H9 (cell line): Measurements from ENCODE around the gene PPP2CA. TPM values are rescaled to one million over a fixed set of nuclear protein-coding genes. Genes with fewer than 3 reads are reported as not detected.

ENCODE experiments used
- DNase-seq: peaks from one replicate; pipeline ENCODE4 v3.0.0-alpha.2; 2017
- H2AFZ ChIP-seq: one replicate; pipeline ENCODE4 v1.6.1; 2013; ENCODE audit warnings: mild to moderate bottlenecking, low read length, control low read depth, moderate library complexity
- H2AK5ac ChIP-seq: 2 replicates; pipeline ENCODE4 v1.6.1; 2013; ENCODE audit warnings: low read length, control low read depth, mixed read lengths; ENCODE audit not compliant: insufficient read length
- H2BK120ac ChIP-seq: one replicate; pipeline ENCODE4 v1.6.1; 2013; ENCODE audit warnings: low read depth, mild to moderate bottlenecking, low read length, control low read depth, inconsistent platforms; ENCODE audit not compliant: poor library complexity, severe bottlenecking
- H2BK12ac ChIP-seq: 2 replicates; pipeline ENCODE4 v1.6.1; 2013; ENCODE audit warnings: low read length, control low read depth, mixed read lengths, low read depth; ENCODE audit not compliant: insufficient read length
- H2BK15ac ChIP-seq: 2 replicates; pipeline ENCODE4 v1.6.1; 2013; ENCODE audit warnings: low read depth, low read length, control low read depth
- H2BK20ac ChIP-seq: one replicate; pipeline ENCODE4 v1.6.1; 2013; ENCODE audit warnings: low read depth, mild to moderate bottlenecking, low read length, control low read depth, inconsistent platforms; ENCODE audit not compliant: poor library complexity, severe bottlenecking
- H2BK5ac ChIP-seq: 2 replicates; pipeline ENCODE4 v1.6.1; 2013; ENCODE audit warnings: low read length, control low read depth, mixed read lengths; ENCODE audit not compliant: insufficient read length
- H3K14ac ChIP-seq: 2 replicates; pipeline ENCODE4 v1.6.1; 2013; ENCODE audit warnings: low read length, control low read depth; ENCODE audit not compliant: insufficient read depth
- H3K18ac ChIP-seq: 2 replicates; pipeline ENCODE4 v1.6.1; 2013; ENCODE audit warnings: low read depth, mild to moderate bottlenecking, mixed read lengths, low read length, control low read depth; ENCODE audit not compliant: insufficient read length
- H3K23ac ChIP-seq: 2 replicates; pipeline ENCODE4 v1.6.1; 2013; ENCODE audit warnings: low read length, control low read depth, mixed read lengths, low read depth; ENCODE audit not compliant: insufficient read length
- H3K23me2 ChIP-seq: 2 replicates; pipeline ENCODE4 v1.6.1; 2013; ENCODE audit warnings: low read depth, mild to moderate bottlenecking, mixed read lengths, low read length, control low read depth; ENCODE audit not compliant: insufficient read length, poor library complexity, severe bottlenecking
- H3K27ac ChIP-seq: 2 replicates; pipeline ENCODE4 v1.5.1; 2013; ENCODE audit warnings: low read length, control low read depth, mixed read lengths, low read depth; ENCODE audit not compliant: insufficient read length
- H3K27me3 ChIP-seq: 2 replicates; pipeline ENCODE4 v1.6.1; 2013; ENCODE audit warnings: low read length, control low read depth, inconsistent platforms; ENCODE audit not compliant: insufficient read depth
- H3K4ac ChIP-seq: 2 replicates; pipeline ENCODE4 v1.6.1; 2013; ENCODE audit warnings: low read depth, mild to moderate bottlenecking, control low read depth, inconsistent platforms, low read length, moderate library complexity
- H3K4me1 ChIP-seq: 2 replicates; pipeline ENCODE4 v1.6.1; 2013; ENCODE audit warnings: low read length, control low read depth, inconsistent platforms; ENCODE audit not compliant: insufficient read depth
- H3K4me2 ChIP-seq: 2 replicates; pipeline ENCODE4 v1.6.1; 2013; ENCODE audit warnings: low read length, control low read depth, mixed read lengths; ENCODE audit not compliant: insufficient read length, insufficient read depth
- H3K56ac ChIP-seq: 2 replicates; pipeline ENCODE4 v1.6.1; 2013; ENCODE audit warnings: low read depth, mild to moderate bottlenecking, mixed read lengths, low read length, control low read depth; ENCODE audit not compliant: insufficient read length
- H3K79me1 ChIP-seq: 2 replicates; pipeline ENCODE4 v1.6.1; 2013; ENCODE audit warnings: low read depth, mild to moderate bottlenecking, moderate library complexity, low read length, control low read depth, inconsistent platforms; ENCODE audit not compliant: insufficient read depth, poor library complexity, severe bottlenecking
- H3K79me2 ChIP-seq: 2 replicates; pipeline ENCODE4 v1.6.1; 2013; ENCODE audit warnings: low read length, control low read depth, inconsistent platforms; ENCODE audit not compliant: insufficient read depth
- H3K9ac ChIP-seq: 2 replicates; pipeline ENCODE4 v1.6.1; 2013; ENCODE audit warnings: low read length, control low read depth, mixed read lengths; ENCODE audit not compliant: insufficient read length; ENCODE audit errors: extremely low read depth
- H3K9me3 ChIP-seq: one replicate; pipeline ENCODE4 v1.6.1; 2013; ENCODE audit warnings: low read depth, low read length, inconsistent platforms; ENCODE audit not compliant: control insufficient read depth
- H3T11ph ChIP-seq: one replicate; pipeline ENCODE4 v1.6.1; 2013; ENCODE audit warnings: mild to moderate bottlenecking, low read length, control low read depth, inconsistent platforms
- H4K20me1 ChIP-seq: one replicate; pipeline ENCODE4 v1.6.1; 2013; ENCODE audit not compliant: control insufficient read depth, insufficient read length, insufficient read depth
- H4K5ac ChIP-seq: 2 replicates; pipeline ENCODE4 v1.6.1; 2013; ENCODE audit warnings: low read depth, mild to moderate bottlenecking, mixed read lengths, low read length, control low read depth; ENCODE audit not compliant: insufficient read length
- H4K8ac ChIP-seq: replicated peaks from 2 replicates; pipeline ENCODE4 v1.6.1; 2013; ENCODE audit warnings: low read length, control low read depth, mixed read lengths, low read depth; ENCODE audit not compliant: insufficient read length
- H4K91ac ChIP-seq: 2 replicates; pipeline ENCODE4 v1.6.1; 2013; ENCODE audit warnings: low read depth, mild to moderate bottlenecking, moderate library complexity, mixed read lengths, low read length, control low read depth; ENCODE audit not compliant: insufficient read length
- H3K27ac Mint-ChIP-seq, 3 experiments: 2 replicates in 2 of 3; 3 replicates in 1 of 3; pipeline ENCODE4 v1.8.0; 2020 to 2021; ENCODE audit warnings: mixed read lengths in 3 of 3, mild to moderate bottlenecking in 1 of 3, moderate library complexity in 1 of 3
- H3K27me3 Mint-ChIP-seq: 2 replicates; pipeline ENCODE4 v1.8.0; 2021; ENCODE audit warnings: low read depth, mild to moderate bottlenecking, moderate library complexity, mixed read lengths
- H3K36me3 Mint-ChIP-seq, 3 experiments: 2 replicates in 2 of 3; 3 replicates in 1 of 3; pipeline ENCODE4 v1.8.0; 2020 to 2021; ENCODE audit warnings: low read depth in 3 of 3, mixed read lengths in 3 of 3; ENCODE audit not compliant: insufficient read depth in 1 of 3
- H3K4me1 Mint-ChIP-seq, 2 experiments: 2 replicates each; pipeline ENCODE4 v1.8.0; 2020; ENCODE audit warnings: mixed read lengths in 2 of 2
- H3K4me3 Mint-ChIP-seq, 2 experiments: 2 replicates in 1 of 2; 3 replicates in 1 of 2; pipeline ENCODE4 v1.8.0; 2020 to 2021; ENCODE audit warnings: mild to moderate bottlenecking in 2 of 2, mixed read lengths in 2 of 2, moderate library complexity in 1 of 2
- H3K9me3 Mint-ChIP-seq, 2 experiments: 2 replicates in 1 of 2; 3 replicates in 1 of 2; pipeline ENCODE4 v1.8.0; 2020; ENCODE audit warnings: mild to moderate bottlenecking in 2 of 2, mixed read lengths in 2 of 2, moderate library complexity in 1 of 2
- CTCF ChIP-seq: fragments of 200-600 bp; sonication (generic); conservative IDR thresholded peaks from 3 replicates; pipeline ENCODE4 v1.8.0; 2021; ENCODE audit warnings: antibody characterized with exemption, mild to moderate bottlenecking
- WGBS: extraction: QIAGEN DNeasy Blood & Tissue Kit; methylation state at CpG from one replicate; pipeline ENCODE4 v1.1.7; 2013; ENCODE audit warnings: missing lambda C conversion rate, low lambda C conversion rate, mixed read lengths; ENCODE audit not compliant: insufficient read length; ENCODE audit errors: extremely low coverage; 5-methylcytosine and 5-hydroxymethylcytosine counted together
- total RNA-seq: library from RNA; stranded (reverse); gene quantifications from 2 replicates; pipeline ENCODE4 v1.2.1, GENCODE V29; 2021

PPP2CA gene
- total RNA-seq, 1 experiment from 2014 or later, result 244 TPM

GRCh38 chr5:134227259-134227658, 1.4 kb upstream of the PPP2CA start:
- H3K27ac Mint-ChIP-seq, result peak overlapping the region in 1 of 3 experiments; percentile 47; a peak in 2 of 7 replicates
- Histone ChIP-seq H3K27me3 (no peaks in the 10 kb centered on the region), H2BK12ac (no peak overlapping the region), H3K4ac (no peak overlapping the region), H3T11ph (no peak overlapping the region), H3K23me2 (peaks cover 8% of the 10 kb centered on the region), H3K14ac (no peak overlapping the region), H3K9me3 (no peaks in the 10 kb centered on the region), H4K91ac (no peak overlapping the region), H2AK5ac (no peak overlapping the region), H4K5ac (no peak overlapping the region), H2BK5ac (no peak overlapping the region), H2BK120ac (no peak overlapping the region), H3K9ac (no peak overlapping the region), H3K27ac (no peak overlapping the region), H3K4me1 (peaks cover 2% of the 10 kb centered on the region; the same call in 1 of the 2 replicates), H2AFZ (no peak overlapping the region), H3K18ac (no peak overlapping the region), H3K56ac (no peak overlapping the region), H4K20me1 (no peaks in the 10 kb centered on the region), H4K8ac (no peak overlapping the region), H2BK15ac (no peak overlapping the region), H3K79me2 (peaks cover 31% of the 10 kb centered on the region), H3K79me1 (no peaks in the 10 kb centered on the region), H3K23ac (no peak overlapping the region), H2BK20ac (no peak overlapping the region), H3K4me2 (peak overlapping the region; percentile 97)
- peaks cover 29 to 33% of the 10 kb centered on the region in 2 experiments for H3K4me1 Mint-ChIP-seq
- peak; percentile 33; the same call in 2 of the 3 replicates for TF ChIP-seq CTCF
- no peaks in the 10 kb centered on the region for H3K27me3 Mint-ChIP-seq
- peak overlapping the region; percentile 97 for H3K4me3 Mint-ChIP-seq
- no peaks in the 10 kb centered on the region; a peak in 1 of 5 replicates for H3K9me3 Mint-ChIP-seq
- DNase-seq, result peak; percentile 76
- peaks cover 6 to 25% (median 19%) of the 10 kb centered on the region in 3 experiments for H3K36me3 Mint-ChIP-seq
- no CpG with 5 or more reads among the region's 5 CpGs for WGBS
